Fibroblast of the aortic adventitia (primary cell): ENCODE results near the gene CARD8. TPM values are rescaled to one million over a fixed set of nuclear protein-coding genes. Genes with fewer than 3 reads are reported as not detected.

Experiments
- DNase-seq: peaks from one replicate; pipeline ENCODE4 v3.0.0-alpha.2; 2010; ENCODE audit warnings: low read depth
- H3K4me3 ChIP-seq: 2 replicates; pipeline ENCODE4 v1.5.1; 2011; ENCODE audit warnings: low read depth, mild to moderate bottlenecking, control low read depth, low read length, moderate library complexity
- total RNA-seq: library from RNA; depleted of rRNA; stranded (reverse); fragments of >200 nt; gene quantifications from 2 replicates; pipeline ENCODE4 v1.2.3, GENCODE V29; 2012; ENCODE audit warnings: low replicate concordance
- TF ChIP-seq, protein P1 (sequence below): IDR thresholded peaks from 2 replicates; pipeline ENCODE4 v1.5.1; 2011; ENCODE audit warnings: mild to moderate bottlenecking, low read length, control low read depth, inconsistent platforms; ENCODE audit not compliant: insufficient read depth

Gene CARD8
- total RNA-seq, 1 donor: 27.8 TPM

DNA sequence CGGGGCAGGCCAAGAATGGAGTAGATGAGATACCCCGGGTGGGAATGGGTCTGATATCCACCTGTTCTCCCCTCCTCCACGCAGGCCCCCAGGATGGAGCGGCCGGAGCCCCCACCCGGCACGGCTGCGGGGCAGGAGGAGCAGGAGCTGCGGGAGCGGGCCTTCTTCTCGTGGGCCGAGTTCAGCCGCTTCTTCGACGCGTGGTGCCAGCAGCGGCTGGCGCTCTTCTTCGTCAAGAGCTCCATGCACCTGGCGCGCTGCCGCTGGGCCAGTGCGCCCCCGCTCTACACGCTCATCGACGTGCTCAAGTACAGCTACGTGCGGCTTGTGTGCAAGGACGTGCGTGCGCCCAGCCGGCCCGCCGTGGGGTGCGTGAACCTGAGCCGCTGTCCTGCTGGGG lies 84.0 kb downstream of the CARD8 start:
- TF ChIP-seq, protein P1, sequence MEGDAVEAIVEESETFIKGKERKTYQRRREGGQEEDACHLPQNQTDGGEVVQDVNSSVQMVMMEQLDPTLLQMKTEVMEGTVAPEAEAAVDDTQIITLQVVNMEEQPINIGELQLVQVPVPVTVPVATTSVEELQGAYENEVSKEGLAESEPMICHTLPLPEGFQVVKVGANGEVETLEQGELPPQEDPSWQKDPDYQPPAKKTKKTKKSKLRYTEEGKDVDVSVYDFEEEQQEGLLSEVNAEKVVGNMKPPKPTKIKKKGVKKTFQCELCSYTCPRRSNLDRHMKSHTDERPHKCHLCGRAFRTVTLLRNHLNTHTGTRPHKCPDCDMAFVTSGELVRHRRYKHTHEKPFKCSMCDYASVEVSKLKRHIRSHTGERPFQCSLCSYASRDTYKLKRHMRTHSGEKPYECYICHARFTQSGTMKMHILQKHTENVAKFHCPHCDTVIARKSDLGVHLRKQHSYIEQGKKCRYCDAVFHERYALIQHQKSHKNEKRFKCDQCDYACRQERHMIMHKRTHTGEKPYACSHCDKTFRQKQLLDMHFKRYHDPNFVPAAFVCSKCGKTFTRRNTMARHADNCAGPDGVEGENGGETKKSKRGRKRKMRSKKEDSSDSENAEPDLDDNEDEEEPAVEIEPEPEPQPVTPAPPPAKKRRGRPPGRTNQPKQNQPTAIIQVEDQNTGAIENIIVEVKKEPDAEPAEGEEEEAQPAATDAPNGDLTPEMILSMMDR: no peak

DNA sequence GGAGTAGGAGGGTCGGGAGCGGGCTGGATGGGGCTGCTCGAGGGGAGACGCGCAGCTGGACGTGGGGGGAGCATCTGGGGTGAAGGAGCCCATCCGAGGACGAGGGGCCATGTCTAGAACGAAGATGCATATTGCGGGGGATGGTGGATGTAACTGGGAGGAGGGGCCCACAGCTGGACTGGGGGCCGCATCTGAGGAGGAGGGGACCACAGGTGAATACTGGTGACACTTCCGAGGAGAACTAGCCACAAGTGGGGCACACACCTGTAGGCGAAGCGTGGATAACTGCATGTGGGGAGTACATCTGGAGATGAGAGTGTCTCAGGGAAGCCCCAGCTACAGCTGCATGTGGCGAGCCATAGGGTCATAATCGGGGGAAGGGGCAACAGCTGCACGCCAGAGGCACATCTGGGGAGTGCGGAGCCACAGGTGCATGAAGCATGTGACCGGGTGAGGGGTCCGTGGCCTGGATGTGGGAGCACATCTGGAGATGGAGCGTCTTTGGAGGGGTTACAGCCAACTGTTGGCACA lies 84.8 kb downstream of the CARD8 start:
- no peak for DNase-seq
- H3K4me3 ChIP-seq: peak overlapping the region; percentile 95
- TF ChIP-seq, protein P1: no peak

More for the DNA sequence above, 84.0 kb downstream of the CARD8 start:
- peak overlapping the region; percentile 95 for H3K4me3 ChIP-seq
- no peak for DNase-seq

DNA sequence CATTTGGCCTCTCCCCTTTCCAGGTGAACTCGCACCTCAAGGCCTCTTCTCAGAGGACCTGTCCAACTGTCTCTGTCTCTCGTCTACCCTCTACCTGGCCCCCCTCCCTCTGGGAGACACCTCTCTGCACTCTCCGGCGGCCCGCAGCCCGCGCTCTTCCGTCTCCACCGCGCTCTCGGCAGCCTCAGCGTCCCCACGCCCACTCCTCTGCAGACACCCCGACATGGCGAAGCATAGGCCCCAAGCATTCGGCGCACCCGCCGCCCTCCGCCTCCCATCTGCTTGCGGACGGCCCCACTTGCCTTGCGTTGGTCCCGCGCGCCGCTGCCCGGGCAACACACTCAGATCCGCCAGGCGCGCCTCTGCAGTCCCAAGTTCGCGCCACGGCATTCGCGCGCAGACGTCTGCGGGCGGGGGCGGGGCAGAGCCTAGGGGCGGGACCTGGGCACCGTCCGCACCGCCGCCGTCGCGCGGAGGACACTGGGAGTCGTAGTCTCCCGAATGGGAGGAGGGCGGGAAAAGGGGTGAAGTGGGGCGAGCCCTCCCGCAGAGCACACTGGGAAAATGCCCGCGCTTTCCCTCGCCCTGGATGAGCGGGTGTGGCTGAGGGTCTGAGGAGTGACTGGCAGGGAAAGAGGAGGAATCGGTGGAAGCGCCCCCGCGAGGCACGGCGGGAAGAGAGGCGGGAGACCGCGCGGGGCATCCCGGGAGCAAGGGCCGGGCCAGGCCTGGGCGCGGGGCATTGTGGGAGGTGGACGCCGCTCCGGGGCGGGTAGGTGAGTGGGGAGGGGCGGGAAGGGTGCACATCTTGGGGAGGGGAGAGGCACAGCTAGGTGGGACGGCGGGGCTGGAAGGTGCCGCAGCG lies 85.5 kb downstream of the CARD8 start, which contains the start of the genes LIG1 and ZSWIM9:
LIG1 (minus strand) TSS at position 406 of the 865 bp plus-strand sequence. CDS start 4,778 bp downstream, outside the sequence.
ZSWIM9 (plus strand) TSS at position 742 of the 865 bp plus-strand sequence. CDS start 1,123 bp downstream, outside the sequence.
- TF ChIP-seq, protein P1: peak; percentile 4
- DNase-seq: peak; percentile 95

DNA sequence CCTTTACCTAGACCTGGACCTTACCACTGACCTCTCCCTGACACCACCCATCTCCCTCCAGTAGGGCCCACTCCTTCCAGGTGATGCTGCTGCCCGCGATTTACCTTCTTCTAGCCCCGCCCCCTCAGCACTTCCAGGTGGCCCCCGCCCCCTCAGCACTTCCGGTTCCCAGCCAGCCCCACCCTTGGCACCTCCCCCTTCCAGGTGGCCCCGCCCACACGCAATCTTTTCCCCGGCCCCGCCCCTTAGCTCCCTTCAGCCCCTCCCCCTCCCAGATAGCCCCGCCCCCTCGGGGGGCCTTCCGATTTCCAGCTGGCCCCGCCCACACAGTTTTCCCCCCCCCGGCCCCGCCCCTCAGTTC lies 86.2 kb downstream of the CARD8 start:
- peak; percentile 66 for DNase-seq
- H3K4me3 ChIP-seq: peak overlapping the region; percentile 95

More for the DNA sequence above, 85.5 kb downstream of the CARD8 start, which contains the start of the genes LIG1 and ZSWIM9:
- peak within 1 kb of the TSS; percentile 95 for H3K4me3 ChIP-seq

DNA sequence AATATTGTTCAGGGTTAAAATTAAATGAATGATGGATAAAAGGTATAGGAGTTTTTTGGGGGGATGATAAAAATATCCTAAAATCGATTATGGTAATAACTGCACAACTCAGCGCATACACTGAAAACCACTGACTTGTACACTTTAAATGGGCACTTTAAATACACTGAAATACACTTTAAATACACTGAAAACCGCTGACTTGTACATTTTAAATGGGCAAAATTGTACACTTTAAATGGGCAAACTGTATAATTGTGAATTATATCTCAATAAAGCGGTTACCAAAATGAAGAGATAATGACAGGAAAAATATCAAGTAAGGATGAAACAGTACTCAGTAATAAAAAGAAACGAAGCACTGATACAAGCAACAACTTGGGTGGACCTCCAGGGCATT lies 87.0 kb downstream of the CARD8 start:
- no peak for DNase-seq
- H3K4me3 ChIP-seq: no peak overlapping the region
- TF ChIP-seq, protein P1: no peak

More for the DNA sequence above, 86.2 kb downstream of the CARD8 start:
- TF ChIP-seq, protein P1: no peak

DNA sequence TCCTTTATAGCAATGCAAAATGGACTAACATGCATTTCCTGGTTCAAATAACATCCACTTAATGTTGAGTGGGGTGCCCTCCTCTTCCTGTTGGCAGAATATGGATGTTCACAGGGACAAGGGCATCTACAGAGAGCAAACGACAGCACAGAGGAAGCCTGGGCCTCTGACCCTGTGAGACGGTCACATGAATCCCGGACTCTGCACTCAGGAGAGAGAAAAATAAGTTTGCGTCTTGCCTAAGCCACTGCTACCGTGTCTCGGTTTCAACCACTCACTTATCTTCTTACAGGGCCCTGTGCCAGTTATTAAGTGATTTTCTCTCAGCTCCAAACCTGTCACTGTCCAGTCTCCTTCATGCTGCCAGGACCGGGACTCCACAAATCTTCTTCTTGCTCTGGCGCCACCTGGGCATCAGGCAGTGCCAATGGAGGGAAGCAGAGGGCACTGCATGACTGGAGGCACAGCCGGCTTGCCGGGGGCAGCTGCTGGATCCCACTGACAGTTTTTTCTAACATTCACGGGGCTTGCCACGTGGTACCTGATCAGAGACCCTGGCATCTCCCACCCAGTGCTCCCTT lies 97.4 kb downstream of the CARD8 start:
- no peak for DNase-seq
- no peak overlapping the region for H3K4me3 ChIP-seq
- TF ChIP-seq, protein P1: no peak

Other genes with a start within 250 kb of the CARD8 start
- gene CABP5, start 211.8 kb downstream of the CARD8 start, total RNA-seq: not detected in 2 replicates
- gene PLA2G4C, start 145.1 kb downstream of the CARD8 start, total RNA-seq: 6.3 and 23.6 TPM in 2 replicates
- gene LIG1, start 85.6 kb downstream of the CARD8 start, total RNA-seq: 9.0 and 27.3 TPM in 2 replicates
- gene ZSWIM9, start 85.2 kb downstream of the CARD8 start, total RNA-seq: 2.7 and 4.3 TPM in 2 replicates
- gene ZNF114, start 14.2 kb upstream of the CARD8 start, total RNA-seq: 0.08 and 0.54 TPM in 2 replicates
- gene EMP3, start 69.6 kb upstream of the CARD8 start, total RNA-seq: 93.3 and 369 TPM in 2 replicates
- gene TMEM143, start 108.0 kb upstream of the CARD8 start, total RNA-seq: 2.2 and 5.0 TPM in 2 replicates
- not detected in 2 replicates for gene SYNGR4, start 108.5 kb upstream of the CARD8 start, total RNA-seq
- gene KDELR1, start 135.6 kb upstream of the CARD8 start, total RNA-seq: 23.7 and 140 TPM in 2 replicates
- 1.2 and 2.2 TPM in 2 replicates for gene GRIN2D, start 137.8 kb upstream of the CARD8 start, total RNA-seq
- 34.1 and 34.6 TPM in 2 replicates for gene GRWD1, start 190.1 kb upstream of the CARD8 start, total RNA-seq
- 0.54 and 1.3 TPM in 2 replicates for gene KCNJ14, start 199.7 kb upstream of the CARD8 start, total RNA-seq
- 51.3 and 107 TPM in 2 replicates for gene CYTH2, start 213.5 kb upstream of the CARD8 start, total RNA-seq